Neutrophil (primary cell): ENCODE results near the gene PRL.

ENCODE experiments used
- H3K27ac ChIP-seq: fragments of 200-600 bp; sonication (generic); 2 replicates; pipeline ENCODE4 v1.5.1; 2016; ENCODE audit warnings: mild to moderate bottlenecking, moderate library complexity
- H3K27me3 ChIP-seq: fragments of 200-600 bp; sonication (generic); 2 replicates; pipeline ENCODE4 v1.6.0; 2016; ENCODE audit warnings: mild to moderate bottlenecking
- H3K36me3 ChIP-seq: fragments of 200-600 bp; sonication (generic); 2 replicates; pipeline ENCODE4 v1.5.1; 2017
- H3K4me1 ChIP-seq, 2 experiments: fragments of 200-600 bp in 1 of 2; sonication (generic) in 1 of 2; 1 replicate in 1 of 2; 2 replicates in 1 of 2; pipeline versions ENCODE4 v1.5.1 to v1.6.1; 2013 to 2016; ENCODE audit warnings: low read depth in 1 of 2, low read length in 1 of 2, mild to moderate bottlenecking in 1 of 2, moderate library complexity in 1 of 2; ENCODE audit not compliant: control insufficient read depth in 1 of 2, insufficient read depth in 1 of 2
- H3K4me3 ChIP-seq, 2 experiments: fragments of 200-600 bp in 1 of 2; sonication (generic) in 1 of 2; 1 replicate in 1 of 2; 2 replicates in 1 of 2; pipeline ENCODE4 v1.5.1; 2013 to 2016; ENCODE audit warnings: low read depth in 1 of 2, low read length in 1 of 2, mild to moderate bottlenecking in 1 of 2, moderate library complexity in 1 of 2
- H3K9me3 ChIP-seq: fragments of 200-600 bp; sonication (generic); 2 replicates; pipeline ENCODE4 v1.5.1; 2016
- TF ChIP-seq, protein P1 (sequence below): fragments of 200-600 bp; sonication (generic); IDR thresholded peaks from 2 replicates; pipeline ENCODE4 v1.5.1; 2016; ENCODE audit warnings: antibody characterized with exemption

The PRL gene

DNA sequence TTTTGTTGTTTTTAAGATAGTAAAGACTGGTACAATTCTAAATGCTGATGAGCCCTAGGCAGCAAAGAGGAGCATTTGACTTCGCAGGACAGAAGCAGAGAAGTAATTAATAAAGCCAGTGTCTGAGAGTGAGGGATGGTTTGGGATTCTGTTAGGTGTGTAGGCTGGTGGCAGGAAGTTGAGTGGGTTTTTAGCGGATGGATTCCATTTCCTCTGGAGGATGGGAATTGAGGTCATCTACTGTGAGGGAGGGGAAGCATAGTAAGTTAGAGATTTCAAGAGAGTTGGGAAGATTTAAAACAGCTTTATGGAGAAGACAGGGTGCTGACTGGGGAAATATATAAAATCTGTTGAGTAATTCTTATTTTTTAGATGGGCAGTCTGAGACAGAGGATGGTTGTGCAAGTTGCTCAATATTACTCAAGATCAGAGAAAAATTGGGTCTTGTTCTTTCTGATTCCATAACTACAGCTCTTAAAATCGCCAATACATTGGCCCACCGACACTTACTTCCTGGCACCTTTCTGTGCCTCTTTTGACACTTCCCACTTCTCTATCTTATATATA lies 48.8 kb downstream of the PRL start:
- TF ChIP-seq, protein P1, sequence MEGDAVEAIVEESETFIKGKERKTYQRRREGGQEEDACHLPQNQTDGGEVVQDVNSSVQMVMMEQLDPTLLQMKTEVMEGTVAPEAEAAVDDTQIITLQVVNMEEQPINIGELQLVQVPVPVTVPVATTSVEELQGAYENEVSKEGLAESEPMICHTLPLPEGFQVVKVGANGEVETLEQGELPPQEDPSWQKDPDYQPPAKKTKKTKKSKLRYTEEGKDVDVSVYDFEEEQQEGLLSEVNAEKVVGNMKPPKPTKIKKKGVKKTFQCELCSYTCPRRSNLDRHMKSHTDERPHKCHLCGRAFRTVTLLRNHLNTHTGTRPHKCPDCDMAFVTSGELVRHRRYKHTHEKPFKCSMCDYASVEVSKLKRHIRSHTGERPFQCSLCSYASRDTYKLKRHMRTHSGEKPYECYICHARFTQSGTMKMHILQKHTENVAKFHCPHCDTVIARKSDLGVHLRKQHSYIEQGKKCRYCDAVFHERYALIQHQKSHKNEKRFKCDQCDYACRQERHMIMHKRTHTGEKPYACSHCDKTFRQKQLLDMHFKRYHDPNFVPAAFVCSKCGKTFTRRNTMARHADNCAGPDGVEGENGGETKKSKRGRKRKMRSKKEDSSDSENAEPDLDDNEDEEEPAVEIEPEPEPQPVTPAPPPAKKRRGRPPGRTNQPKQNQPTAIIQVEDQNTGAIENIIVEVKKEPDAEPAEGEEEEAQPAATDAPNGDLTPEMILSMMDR: no peak
- no peaks in the 10 kb centered on the region for H3K27me3 ChIP-seq
- no peak overlapping the region for H3K4me3 ChIP-seq
- H3K9me3 ChIP-seq: no peaks in the 10 kb centered on the region
- H3K4me1 ChIP-seq: no peaks in the 10 kb centered on the region
- no peak overlapping the region for H3K27ac ChIP-seq
- no peaks in the 10 kb centered on the region for H3K36me3 ChIP-seq

DNA sequence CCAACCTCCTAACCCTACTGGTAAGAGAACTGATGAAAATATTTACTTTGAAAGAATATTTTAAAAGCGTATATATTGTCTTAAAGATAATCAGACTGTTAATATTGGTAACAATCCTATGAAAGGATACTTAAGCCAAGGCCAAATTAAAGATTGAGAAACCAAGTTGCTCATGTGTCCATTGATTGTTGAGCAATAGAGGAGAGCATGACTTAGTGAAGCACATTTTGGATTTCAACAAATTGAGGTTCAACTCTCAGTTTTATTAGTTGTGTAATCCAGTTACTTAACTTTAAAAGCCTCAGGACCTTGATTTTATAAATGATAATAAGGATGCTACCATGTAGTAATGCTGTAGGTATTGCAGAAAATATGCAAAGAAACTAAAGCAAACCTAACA lies 56.8 kb downstream of the PRL start:
- Histone ChIP-seq H3K4me3 (no peak overlapping the region), H3K4me1 (no peaks in the 10 kb centered on the region), H3K27me3 (no peaks in the 10 kb centered on the region), H3K9me3 (no peaks in the 10 kb centered on the region), H3K27ac (no peak overlapping the region), H3K36me3 (no peaks in the 10 kb centered on the region)
- TF ChIP-seq, protein P1: no peak

DNA sequence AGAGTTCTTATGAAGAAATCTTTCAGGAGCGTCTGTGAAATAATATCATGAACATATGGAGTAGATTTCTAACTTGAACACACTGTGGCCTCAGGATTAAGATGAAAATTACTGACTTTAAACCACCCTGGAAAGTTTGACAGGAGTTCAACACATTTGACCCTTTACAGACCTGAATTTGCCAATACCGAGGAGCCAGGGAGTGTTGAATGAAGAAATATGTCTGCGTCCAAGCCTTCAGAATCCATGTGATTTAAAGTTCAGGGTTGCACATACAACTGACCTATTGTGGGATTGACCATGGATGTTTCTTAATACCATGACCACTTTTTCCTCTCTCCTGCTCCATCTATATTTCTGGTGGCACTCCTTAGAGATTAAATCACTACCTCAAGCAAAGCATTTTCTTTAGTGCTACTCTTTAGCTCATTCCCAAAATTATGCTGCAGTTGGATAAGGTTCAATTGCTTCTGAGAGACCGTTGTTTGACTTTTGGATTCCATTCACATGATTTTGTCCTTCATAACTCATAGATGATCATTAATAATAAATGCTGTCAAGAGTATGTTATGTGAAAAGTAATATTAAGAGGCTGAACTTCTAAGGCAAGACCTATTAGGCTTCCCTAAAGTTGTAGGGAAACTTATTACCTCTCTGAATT lies 57.4 kb downstream of the PRL start:
- no peaks in the 10 kb centered on the region for H3K27me3 ChIP-seq
- no peak overlapping the region for H3K27ac ChIP-seq
- TF ChIP-seq, protein P1: no peak
- H3K36me3 ChIP-seq: no peaks in the 10 kb centered on the region
- H3K4me1 ChIP-seq: no peaks in the 10 kb centered on the region
- no peak overlapping the region for H3K4me3 ChIP-seq
- H3K9me3 ChIP-seq: no peaks in the 10 kb centered on the region

DNA sequence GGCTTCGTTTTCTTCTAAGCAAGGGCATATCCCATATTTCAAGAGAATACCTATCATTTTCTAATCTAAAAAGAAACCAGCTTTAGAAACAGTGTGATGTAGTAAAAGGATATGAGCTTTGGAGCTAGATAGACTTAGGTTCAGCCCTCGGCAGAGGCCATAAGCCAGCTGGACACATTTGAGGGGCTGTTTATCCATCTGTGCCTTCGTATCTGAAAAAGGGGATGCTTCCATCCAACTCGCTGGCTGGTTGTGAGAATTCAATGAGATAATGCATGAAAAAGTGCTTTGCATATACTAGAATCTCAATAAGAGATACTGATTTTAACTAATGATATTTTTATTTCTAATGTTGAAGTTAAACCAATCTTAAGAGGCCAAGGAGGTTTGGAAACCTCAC lies 58.0 kb downstream of the PRL start:
- Histone ChIP-seq H3K27ac (no peak overlapping the region), H3K27me3 (no peaks in the 10 kb centered on the region), H3K36me3 (no peaks in the 10 kb centered on the region), H3K9me3 (no peaks in the 10 kb centered on the region), H3K4me1 (no peaks in the 10 kb centered on the region), H3K4me3 (no peak overlapping the region)
- TF ChIP-seq, protein P1: no peak

DNA sequence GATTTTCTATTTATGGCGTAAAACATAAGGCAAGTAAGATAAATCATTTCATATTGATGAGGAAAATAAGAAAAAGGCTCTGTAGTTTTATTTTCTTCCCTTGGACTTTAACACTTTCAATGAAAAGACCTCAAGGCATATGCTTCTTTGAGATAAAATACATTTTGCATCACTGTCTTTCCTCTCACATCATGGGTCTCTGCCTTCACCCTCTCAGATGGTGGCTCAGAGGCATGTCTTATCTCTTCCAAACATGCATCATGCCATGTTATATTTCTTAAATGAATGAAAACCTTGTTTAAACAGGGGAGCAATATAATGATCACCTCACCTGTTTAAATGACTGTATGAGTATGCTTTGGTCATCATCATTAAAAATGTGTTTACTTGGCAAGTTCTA lies 59.3 kb downstream of the PRL start:
- no peaks in the 10 kb centered on the region for H3K27me3 ChIP-seq
- no peaks in the 10 kb centered on the region for H3K9me3 ChIP-seq
- H3K4me3 ChIP-seq: no peak overlapping the region
- TF ChIP-seq, protein P1: no peak
- no peaks in the 10 kb centered on the region for H3K36me3 ChIP-seq
- H3K27ac ChIP-seq: no peak overlapping the region
- H3K4me1 ChIP-seq: no peaks in the 10 kb centered on the region
